CD4-positive, CD25-positive, alpha-beta regulatory T cell (primary cell): ENCODE results near the gene TPPP. TPM values are rescaled to one million over a fixed set of nuclear protein-coding genes. Genes with fewer than 3 reads are reported as not detected.

Source experiments
- ATAC-seq, 2 donors: fragments of 150-1000 bp; cut with Tn5 transposase; one replicate each; pipeline ENCODE4 v1.10.0; 2021; ENCODE audit warnings: low read depth in 2 of 2, moderate number of reproducible peaks in 2 of 2, moderate library complexity in 1 of 2
- DNase-seq, 3 donors: peaks; one replicate each; pipeline versions ENCODE4 v3.0.0 to v3.0.0-alpha.2; 2012 to 2022; ENCODE audit warnings: mixed read lengths in 1 of 3
- H3K27ac ChIP-seq: one replicate; pipeline ENCODE4 v1.7.0; 2013; ENCODE audit warnings: mild to moderate bottlenecking, low read length; ENCODE audit not compliant: insufficient read depth, poor library complexity, severe bottlenecking
- H3K27me3 ChIP-seq: one replicate; pipeline ENCODE4 v1.7.0; 2013; ENCODE audit warnings: low read length; ENCODE audit not compliant: control insufficient read depth, insufficient read depth
- H3K36me3 ChIP-seq: one replicate; pipeline ENCODE4 v1.7.0; 2013; ENCODE audit warnings: mild to moderate bottlenecking, low read length, moderate library complexity; ENCODE audit not compliant: control insufficient read depth, insufficient read depth
- H3K4me1 ChIP-seq: 2 replicates; pipeline ENCODE4 v1.7.0; 2013; ENCODE audit warnings: mild to moderate bottlenecking, low read length; ENCODE audit not compliant: insufficient read depth, control insufficient read depth, poor library complexity, severe bottlenecking
- H3K4me3 ChIP-seq: one replicate; pipeline ENCODE4 v1.7.0; 2013; ENCODE audit warnings: low read depth, mild to moderate bottlenecking, low read length, moderate library complexity
- H3K9me3 ChIP-seq, 2 experiments: 1 replicate in 1 of 2; 2 replicates in 1 of 2; pipeline ENCODE4 v1.7.0; 2013; ENCODE audit warnings: low read length in 2 of 2, mild to moderate bottlenecking in 1 of 2, moderate library complexity in 1 of 2; ENCODE audit not compliant: control insufficient read depth in 2 of 2
- H3K27ac Mint-ChIP-seq, 3 donors: one replicate each; pipeline ENCODE4 v1.8.0; 2020 to 2022; ENCODE audit warnings: mild to moderate bottlenecking in 3 of 3, mixed read lengths in 3 of 3, moderate library complexity in 2 of 3
- H3K27me3 Mint-ChIP-seq: one replicate; pipeline ENCODE4 v1.8.0; 2022; ENCODE audit warnings: mild to moderate bottlenecking, mixed read lengths
- H3K36me3 Mint-ChIP-seq: one replicate; pipeline ENCODE4 v1.8.0; 2020; ENCODE audit warnings: mixed read lengths
- H3K4me1 Mint-ChIP-seq, 4 donors: one replicate each; pipeline ENCODE4 v1.8.0; 2020 to 2022; ENCODE audit warnings: mixed read lengths in 4 of 4, mild to moderate bottlenecking in 1 of 4
- H3K4me3 Mint-ChIP-seq, 4 donors: one replicate each; pipeline ENCODE4 v1.8.0; 2020 to 2022; ENCODE audit warnings: mild to moderate bottlenecking in 4 of 4, mixed read lengths in 4 of 4, moderate library complexity in 3 of 4
- H3K9me3 Mint-ChIP-seq, 7 donors: one replicate each; pipeline ENCODE4 v1.8.0; 2020 to 2022; ENCODE audit warnings: mixed read lengths in 7 of 7, mild to moderate bottlenecking in 3 of 7, moderate library complexity in 2 of 7
- polyA plus RNA-seq, 4 donors: library from polyadenylated mRNA; unstranded; fragments of 300-500 nt; fragmentation: Illumina TruSeq; gene quantifications; one replicate each; pipeline ENCODE4 v1.2.3, GENCODE V29; 2021
- total RNA-seq: library from RNA; stranded (reverse); gene quantifications from one replicate; pipeline ENCODE4 v1.2.3, GENCODE V29; 2022

TPPP gene
- total and polyA plus RNA-seq, 5 donors from 2014 or later: 0.03 to 12.4 (median 0.26) TPM

- peak overlapping the region in 1 of 3 donors; percentile 83 for H3K27ac Mint-ChIP-seq
- peaks cover 31% of the 10 kb centered on the region for H3K36me3 Mint-ChIP-seq
- Histone ChIP-seq H3K27ac (no peak overlapping the region), H3K4me1 (no peaks in the 10 kb centered on the region), H3K4me3 (no peak overlapping the region), H3K36me3 (peaks cover 3% of the 10 kb centered on the region), H3K9me3 (no peaks in the 10 kb centered on the region), H3K27me3 (no peaks in the 10 kb centered on the region)
- no peaks in the 10 kb centered on the region for H3K27me3 Mint-ChIP-seq
- H3K4me1 Mint-ChIP-seq: no peaks in the 10 kb centered on the region
- H3K9me3 Mint-ChIP-seq: no peaks in the 10 kb centered on the region
- ATAC-seq: no peak
- DNase-seq: no peak
- H3K4me3 Mint-ChIP-seq: no peak overlapping the region
Observed at GRCh38 chr5:663436-664342, 29.5 kb downstream of the TPPP start.

DNA sequence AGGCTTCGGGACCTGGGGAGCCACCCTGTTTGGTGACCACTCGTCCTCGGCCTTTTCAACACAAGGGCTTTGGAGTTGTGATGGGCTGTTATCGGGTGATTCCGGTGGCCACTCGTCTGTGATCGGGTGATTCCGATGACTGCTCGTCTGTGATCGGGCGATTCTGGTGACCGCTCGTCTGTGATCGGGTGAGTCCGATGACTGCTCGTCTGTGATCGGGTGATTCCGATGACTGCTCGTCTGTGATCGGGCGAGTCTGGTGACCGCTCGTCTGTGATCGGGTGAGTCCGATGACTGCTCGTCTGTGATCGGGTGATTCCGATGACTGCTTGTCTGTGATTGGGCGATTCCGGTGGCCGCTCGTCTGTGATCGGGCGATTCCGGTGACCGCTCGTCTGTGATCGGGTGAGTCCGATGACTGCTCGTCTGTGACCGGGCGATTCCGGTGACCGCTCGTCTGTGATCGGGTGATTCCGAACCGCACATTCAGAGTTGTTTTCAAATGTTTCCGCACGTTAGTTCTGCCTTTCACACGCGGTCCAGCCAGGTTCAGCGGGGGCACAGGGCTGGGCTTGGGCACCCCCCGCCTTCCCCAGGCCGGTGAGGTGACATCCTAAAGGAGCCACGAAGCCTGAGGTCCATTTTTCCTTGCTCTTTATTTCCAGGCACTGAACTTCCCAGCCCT is 30.3 kb downstream of the TPPP start:
- Mint-ChIP-seq H3K4me1 (no peaks in the 10 kb centered on the region), H3K9me3 (no peaks in the 10 kb centered on the region), H3K4me3 (no peak overlapping the region), H3K36me3 (peaks cover 36% of the 10 kb centered on the region), H3K27ac (no peak overlapping the region), H3K27me3 (no peaks in the 10 kb centered on the region)
- no peaks in the 10 kb centered on the region for H3K4me1 ChIP-seq
- no peak overlapping the region for H3K4me3 ChIP-seq
- no peak for DNase-seq
- peaks cover 8% of the 10 kb centered on the region for H3K36me3 ChIP-seq
- no peaks in the 10 kb centered on the region for H3K27me3 ChIP-seq
- no peak overlapping the region for H3K27ac ChIP-seq
- no peaks in the 10 kb centered on the region for H3K9me3 ChIP-seq
- ATAC-seq: no peak

DNA sequence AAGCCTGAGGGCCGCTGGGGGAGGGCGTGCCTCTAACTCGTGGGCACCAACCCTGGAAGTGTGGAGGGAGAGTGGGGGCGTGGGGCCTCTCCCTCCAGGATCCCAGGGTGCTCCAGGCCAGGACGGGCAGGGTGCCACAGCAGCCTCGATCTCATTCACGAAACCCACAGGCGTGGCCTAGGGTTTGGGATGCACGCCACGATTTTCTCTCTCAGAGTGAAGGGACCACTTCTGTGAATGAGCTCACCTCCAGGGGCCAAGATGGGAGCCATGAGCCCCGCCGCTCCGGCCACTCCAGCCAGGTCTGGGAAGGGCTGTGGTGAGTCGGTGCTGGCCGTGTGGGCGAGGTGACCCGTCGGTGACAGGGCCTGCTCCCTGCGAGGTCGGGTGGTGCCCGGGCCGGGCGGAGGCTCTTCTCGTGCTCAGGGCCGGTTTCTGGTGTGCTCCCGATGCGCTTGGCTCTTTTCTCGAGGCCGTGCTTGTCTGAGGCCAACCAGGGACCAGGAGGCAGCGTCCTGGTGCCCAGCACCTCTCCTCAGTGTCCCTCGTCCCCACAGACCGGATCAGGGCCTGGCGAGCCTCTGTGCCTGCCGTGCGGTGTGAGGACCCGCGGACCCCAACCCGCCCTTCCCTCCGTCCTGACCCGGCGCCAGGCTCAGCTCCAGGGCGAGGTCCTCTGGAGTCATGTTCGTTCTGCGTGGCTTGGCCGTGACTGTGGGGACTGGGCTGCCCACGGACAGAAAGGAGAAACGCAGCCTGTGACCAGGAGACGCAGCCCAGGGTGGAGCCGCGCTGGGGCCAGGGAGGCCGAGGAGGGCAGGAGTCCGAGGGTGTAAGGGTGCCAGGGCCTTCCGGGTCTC is 31.0 kb downstream of the TPPP start:
- H3K27ac Mint-ChIP-seq: no peak overlapping the region

DNA sequence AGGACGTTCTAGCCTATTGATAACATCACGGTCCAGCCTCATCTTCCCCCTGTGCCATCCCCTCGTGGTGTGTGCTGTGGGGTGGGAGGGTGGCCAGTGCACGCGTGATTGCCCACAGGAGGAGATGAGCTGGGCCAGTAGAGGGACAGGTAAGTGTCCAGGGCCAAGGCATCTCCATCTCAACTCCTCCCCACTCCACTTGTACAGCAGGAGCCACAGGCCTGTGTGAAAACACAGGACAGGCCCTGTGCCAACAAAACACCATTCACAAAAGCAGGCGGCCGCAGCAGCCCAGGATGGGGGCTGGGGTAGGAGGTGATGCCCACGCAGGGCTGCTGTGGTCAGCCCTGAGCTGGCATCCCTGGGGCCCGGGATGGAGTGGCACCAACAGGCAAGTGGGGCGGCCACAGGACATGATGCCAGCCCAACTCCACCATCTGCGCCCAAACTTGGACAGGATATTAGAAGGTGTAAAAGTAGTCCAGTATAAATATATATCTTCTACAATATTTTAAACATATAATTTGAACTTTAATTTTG is 32.6 kb downstream of the TPPP start:
- ATAC-seq (no peak), DNase-seq (no peak)
- H3K9me3 ChIP-seq: no peaks in the 10 kb centered on the region
- Mint-ChIP-seq H3K9me3 (no peaks in the 10 kb centered on the region), H3K27ac (no peak overlapping the region), H3K36me3 (peaks cover 47% of the 10 kb centered on the region), H3K4me1 (no peaks in the 10 kb centered on the region), H3K27me3 (no peaks in the 10 kb centered on the region), H3K4me3 (no peak overlapping the region)
- no peaks in the 10 kb centered on the region for H3K27me3 ChIP-seq
- peaks cover 17% of the 10 kb centered on the region for H3K36me3 ChIP-seq
- no peak overlapping the region for H3K27ac ChIP-seq
- H3K4me3 ChIP-seq: no peak overlapping the region
- no peaks in the 10 kb centered on the region for H3K4me1 ChIP-seq

More for the DNA sequence above, 31.0 kb downstream of the TPPP start:
- no peaks in the 10 kb centered on the region for H3K9me3 Mint-ChIP-seq
- H3K36me3 Mint-ChIP-seq: peaks cover 39% of the 10 kb centered on the region
- no peak overlapping the region for H3K4me3 ChIP-seq
- H3K4me3 Mint-ChIP-seq: no peak overlapping the region
- no peaks in the 10 kb centered on the region for H3K9me3 ChIP-seq
- no peaks in the 10 kb centered on the region for H3K27me3 Mint-ChIP-seq
- DNase-seq: no peak
- H3K4me1 Mint-ChIP-seq: no peaks in the 10 kb centered on the region
- H3K4me1 ChIP-seq: no peaks in the 10 kb centered on the region
- H3K27me3 ChIP-seq: no peaks in the 10 kb centered on the region
- peaks cover 12% of the 10 kb centered on the region for H3K36me3 ChIP-seq
- no peak for ATAC-seq
- H3K27ac ChIP-seq: no peak overlapping the region

DNA sequence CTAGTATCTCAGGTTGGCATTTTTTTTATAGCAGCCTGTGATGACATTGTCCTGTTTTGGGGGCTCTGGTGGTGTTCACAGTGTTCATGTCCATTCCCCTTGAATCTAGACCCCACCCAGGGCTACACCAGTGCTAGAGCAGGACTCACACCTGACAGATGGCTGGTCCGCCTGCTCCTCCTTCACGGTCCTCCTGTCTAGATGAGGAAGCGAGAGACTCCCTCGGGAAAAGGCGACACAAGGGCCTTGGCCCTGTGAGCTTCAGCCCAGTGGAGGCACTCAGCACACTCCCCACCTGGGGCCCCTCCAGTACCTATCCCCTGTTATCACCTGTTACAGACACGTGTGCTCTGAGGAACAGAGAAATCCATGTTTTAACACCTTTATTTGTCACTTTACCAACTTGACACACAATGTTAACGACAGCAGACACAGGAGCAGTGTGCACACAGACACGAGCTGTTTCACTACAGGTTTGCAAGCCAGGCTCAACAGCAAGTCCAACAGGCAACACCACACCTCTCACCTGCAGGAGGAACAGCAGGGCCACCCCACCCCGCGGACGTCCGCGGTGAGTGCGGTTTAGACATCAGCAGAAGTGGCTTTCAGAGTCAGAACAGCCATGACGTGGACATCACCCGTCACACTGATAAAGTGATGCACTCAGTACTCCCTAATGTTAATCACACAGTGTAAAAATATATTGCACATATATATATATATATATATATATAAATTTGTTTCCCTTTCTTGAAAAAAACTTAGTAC is 33.5 kb downstream of the TPPP start:
- H3K9me3 ChIP-seq: no peaks in the 10 kb centered on the region
- ATAC-seq (no peak), DNase-seq (no peak)
- no peak overlapping the region for H3K27ac Mint-ChIP-seq
- H3K4me1 ChIP-seq: no peaks in the 10 kb centered on the region
- no peak overlapping the region for H3K27ac ChIP-seq
- no peaks in the 10 kb centered on the region for H3K27me3 ChIP-seq
- no peaks in the 10 kb centered on the region for H3K27me3 Mint-ChIP-seq
- no peaks in the 10 kb centered on the region for H3K4me1 Mint-ChIP-seq
- no peak overlapping the region for H3K4me3 Mint-ChIP-seq
- H3K4me3 ChIP-seq: no peak overlapping the region
- H3K36me3 Mint-ChIP-seq: peaks cover 49% of the 10 kb centered on the region
- H3K36me3 ChIP-seq: peaks cover 17% of the 10 kb centered on the region
- H3K9me3 Mint-ChIP-seq: no peaks in the 10 kb centered on the region

GRCh38 chr5:658103-658502 is 35.0 kb downstream of the TPPP start:
- Mint-ChIP-seq H3K4me3 (no peak overlapping the region), H3K27ac (peak overlapping the region in 1 of 3 donors; percentile 79), H3K9me3 (no peaks in the 10 kb centered on the region), H3K36me3 (peaks cover 54% of the 10 kb centered on the region), H3K27me3 (no peaks in the 10 kb centered on the region), H3K4me1 (no peaks in the 10 kb centered on the region)
- H3K4me3 ChIP-seq: no peak overlapping the region
- H3K4me1 ChIP-seq: no peaks in the 10 kb centered on the region
- no peak for ATAC-seq
- H3K27ac ChIP-seq: no peak overlapping the region
- DNase-seq: no peak
- peaks cover 21% of the 10 kb centered on the region for H3K36me3 ChIP-seq
- H3K27me3 ChIP-seq: no peaks in the 10 kb centered on the region
- H3K9me3 ChIP-seq: no peaks in the 10 kb centered on the region

GRCh38 chr5:657570-657969 is 35.6 kb downstream of the TPPP start:
- no peak for ATAC-seq
- H3K36me3 ChIP-seq: peaks cover 23% of the 10 kb centered on the region

More at GRCh38 chr5:657570-657969, 35.6 kb downstream of the TPPP start:
- DNase-seq: no peak
- no peaks in the 10 kb centered on the region for H3K4me1 ChIP-seq
- Mint-ChIP-seq H3K4me3 (no peak overlapping the region), H3K27ac (peak overlapping the region in 1 of 3 donors; percentile 79), H3K4me1 (no peaks in the 10 kb centered on the region), H3K9me3 (no peaks in the 10 kb centered on the region), H3K36me3 (peaks cover 56% of the 10 kb centered on the region), H3K27me3 (no peaks in the 10 kb centered on the region)
- no peaks in the 10 kb centered on the region for H3K27me3 ChIP-seq
- no peaks in the 10 kb centered on the region for H3K9me3 ChIP-seq
- no peak overlapping the region for H3K4me3 ChIP-seq
- H3K27ac ChIP-seq: no peak overlapping the region
